ENCODE measurements around the gene TOMM40. TPM values are rescaled to one million over a fixed set of nuclear protein-coding genes. Genes with fewer than 3 reads are reported as not detected.

TOMM40 gene
- total and polyA plus RNA-seq, 2 of the 13 experiments (the other 11 are each of a cell fraction or from before 2014, with no cell fraction given): 72.0 to 110 TPM

DNA sequence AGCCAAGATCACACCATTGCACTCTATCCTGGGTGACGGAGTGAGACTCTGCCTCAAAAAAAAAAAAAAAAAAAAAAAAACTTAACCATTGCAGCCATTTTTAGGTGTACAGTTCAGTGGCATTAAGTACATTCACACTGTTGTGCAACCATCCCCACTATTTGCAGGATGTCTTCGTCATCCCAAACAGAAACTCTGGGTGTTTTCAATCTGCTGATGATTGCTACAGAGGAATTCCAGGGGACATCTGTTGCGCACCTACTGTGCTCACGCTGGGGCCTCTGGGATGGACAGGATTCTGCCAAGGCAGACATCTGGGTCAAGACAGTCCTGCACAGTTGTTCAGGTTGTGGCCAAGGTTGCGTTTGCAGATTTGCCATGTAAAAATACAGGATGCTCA, 48.6 kb downstream of the TOMM40 start (continued):
- TF ChIP-seq RFXAP (CRISPR knock-in tag; IDR thresholded peaks at IDR 0.05; ENCODE audit: borderline replicate concordance): no peak
- TF ChIP-seq, protein P1, sequence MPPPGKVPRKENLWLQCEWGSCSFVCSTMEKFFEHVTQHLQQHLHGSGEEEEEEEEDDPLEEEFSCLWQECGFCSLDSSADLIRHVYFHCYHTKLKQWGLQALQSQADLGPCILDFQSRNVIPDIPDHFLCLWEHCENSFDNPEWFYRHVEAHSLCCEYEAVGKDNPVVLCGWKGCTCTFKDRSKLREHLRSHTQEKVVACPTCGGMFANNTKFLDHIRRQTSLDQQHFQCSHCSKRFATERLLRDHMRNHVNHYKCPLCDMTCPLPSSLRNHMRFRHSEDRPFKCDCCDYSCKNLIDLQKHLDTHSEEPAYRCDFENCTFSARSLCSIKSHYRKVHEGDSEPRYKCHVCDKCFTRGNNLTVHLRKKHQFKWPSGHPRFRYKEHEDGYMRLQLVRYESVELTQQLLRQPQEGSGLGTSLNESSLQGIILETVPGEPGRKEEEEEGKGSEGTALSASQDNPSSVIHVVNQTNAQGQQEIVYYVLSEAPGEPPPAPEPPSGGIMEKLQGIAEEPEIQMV (CRISPR knock-in tag; IDR thresholded peaks at IDR 0.05; ENCODE audit: low read depth): no peak
- TF ChIP-seq, protein P2, sequence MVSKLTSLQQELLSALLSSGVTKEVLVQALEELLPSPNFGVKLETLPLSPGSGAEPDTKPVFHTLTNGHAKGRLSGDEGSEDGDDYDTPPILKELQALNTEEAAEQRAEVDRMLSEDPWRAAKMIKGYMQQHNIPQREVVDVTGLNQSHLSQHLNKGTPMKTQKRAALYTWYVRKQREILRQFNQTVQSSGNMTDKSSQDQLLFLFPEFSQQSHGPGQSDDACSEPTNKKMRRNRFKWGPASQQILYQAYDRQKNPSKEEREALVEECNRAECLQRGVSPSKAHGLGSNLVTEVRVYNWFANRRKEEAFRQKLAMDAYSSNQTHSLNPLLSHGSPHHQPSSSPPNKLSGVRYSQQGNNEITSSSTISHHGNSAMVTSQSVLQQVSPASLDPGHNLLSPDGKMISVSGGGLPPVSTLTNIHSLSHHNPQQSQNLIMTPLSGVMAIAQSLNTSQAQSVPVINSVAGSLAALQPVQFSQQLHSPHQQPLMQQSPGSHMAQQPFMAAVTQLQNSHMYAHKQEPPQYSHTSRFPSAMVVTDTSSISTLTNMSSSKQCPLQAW (CRISPR knock-in tag; IDR thresholded peaks at IDR 0.05): 0 out of 2 replicates have a peak, but pooled peaks have one; percentile 18
- TF ChIP-seq PHF21A (CRISPR knock-in tag; IDR thresholded peaks at IDR 0.05): peak; percentile 50; the same call in 1 of the 2 replicates
- TF ChIP-seq, protein P3, sequence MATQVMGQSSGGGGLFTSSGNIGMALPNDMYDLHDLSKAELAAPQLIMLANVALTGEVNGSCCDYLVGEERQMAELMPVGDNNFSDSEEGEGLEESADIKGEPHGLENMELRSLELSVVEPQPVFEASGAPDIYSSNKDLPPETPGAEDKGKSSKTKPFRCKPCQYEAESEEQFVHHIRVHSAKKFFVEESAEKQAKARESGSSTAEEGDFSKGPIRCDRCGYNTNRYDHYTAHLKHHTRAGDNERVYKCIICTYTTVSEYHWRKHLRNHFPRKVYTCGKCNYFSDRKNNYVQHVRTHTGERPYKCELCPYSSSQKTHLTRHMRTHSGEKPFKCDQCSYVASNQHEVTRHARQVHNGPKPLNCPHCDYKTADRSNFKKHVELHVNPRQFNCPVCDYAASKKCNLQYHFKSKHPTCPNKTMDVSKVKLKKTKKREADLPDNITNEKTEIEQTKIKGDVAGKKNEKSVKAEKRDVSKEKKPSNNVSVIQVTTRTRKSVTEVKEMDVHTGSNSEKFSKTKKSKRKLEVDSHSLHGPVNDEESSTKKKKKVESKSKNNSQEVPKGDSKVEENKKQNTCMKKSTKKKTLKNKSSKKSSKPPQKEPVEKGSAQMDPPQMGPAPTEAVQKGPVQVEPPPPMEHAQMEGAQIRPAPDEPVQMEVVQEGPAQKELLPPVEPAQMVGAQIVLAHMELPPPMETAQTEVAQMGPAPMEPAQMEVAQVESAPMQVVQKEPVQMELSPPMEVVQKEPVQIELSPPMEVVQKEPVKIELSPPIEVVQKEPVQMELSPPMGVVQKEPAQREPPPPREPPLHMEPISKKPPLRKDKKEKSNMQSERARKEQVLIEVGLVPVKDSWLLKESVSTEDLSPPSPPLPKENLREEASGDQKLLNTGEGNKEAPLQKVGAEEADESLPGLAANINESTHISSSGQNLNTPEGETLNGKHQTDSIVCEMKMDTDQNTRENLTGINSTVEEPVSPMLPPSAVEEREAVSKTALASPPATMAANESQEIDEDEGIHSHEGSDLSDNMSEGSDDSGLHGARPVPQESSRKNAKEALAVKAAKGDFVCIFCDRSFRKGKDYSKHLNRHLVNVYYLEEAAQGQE (IDR thresholded peaks at IDR 0.05; ENCODE audit: borderline replicate concordance in 1 of 2, low read depth in 1 of 2, low read length in 2 of 2): no peak
- TF ChIP-seq ZNF660 (CRISPR knock-in tag; IDR thresholded peaks at IDR 0.05; ENCODE audit: borderline replicate concordance, low read depth): no peak
- TF ChIP-seq GABPB1 (CRISPR knock-in tag; IDR thresholded peaks at IDR 0.05): no peak
- peak; percentile 58; the same call in 1 of the 2 replicates for TF ChIP-seq RCOR2 (CRISPR knock-in tag; IDR thresholded peaks at IDR 0.05)
- no peak for TF ChIP-seq ZNF605 (CRISPR knock-in tag; IDR thresholded peaks at IDR 0.05)
- no peak for TF ChIP-seq RBM39 (IDR thresholded peaks at IDR 0.05; ENCODE audit: low read depth, low read length, poor library complexity, severe bottlenecking)
- TF ChIP-seq CCDC6 (CRISPR knock-in tag; IDR thresholded peaks at IDR 0.05): no peak
- no peak for TF ChIP-seq ZNF343 (CRISPR knock-in tag; IDR thresholded peaks at IDR 0.05)
- TF ChIP-seq CENPT (CRISPR knock-in tag; IDR thresholded peaks at IDR 0.05; ENCODE audit: low read depth): no peak
- TF ChIP-seq ZSCAN31 (CRISPR knock-in tag; IDR thresholded peaks at IDR 0.05; ENCODE audit: low read depth): no peak
- TF ChIP-seq ZNF609 (CRISPR knock-in tag; IDR thresholded peaks at IDR 0.05; ENCODE audit: borderline replicate concordance): no peak
- peak; percentile 77 for TF ChIP-seq FOSL2 (CRISPR knock-in tag; IDR thresholded peaks at IDR 0.05)
- TF ChIP-seq HOXD1 (CRISPR knock-in tag; IDR thresholded peaks at IDR 0.05): no peak
- peak; percentile 17 for TF ChIP-seq SKI (IDR thresholded peaks at IDR 0.05; ENCODE audit: partially characterized antibody)
- no peak for TF ChIP-seq ZNF510 (CRISPR knock-in tag; IDR thresholded peaks at IDR 0.05; ENCODE audit: low read depth)

Measured in HepG2 (cell line).